ENCODE results near the gene TRAPPC6A. TPM values are rescaled to one million over a fixed set of nuclear protein-coding genes. Genes with fewer than 3 reads are reported as not detected.

TRAPPC6A gene
- polyA plus RNA-seq, 12 donors, result 15.1 to 89.5 (median 19.8) TPM; not detected in 1

DNA sequence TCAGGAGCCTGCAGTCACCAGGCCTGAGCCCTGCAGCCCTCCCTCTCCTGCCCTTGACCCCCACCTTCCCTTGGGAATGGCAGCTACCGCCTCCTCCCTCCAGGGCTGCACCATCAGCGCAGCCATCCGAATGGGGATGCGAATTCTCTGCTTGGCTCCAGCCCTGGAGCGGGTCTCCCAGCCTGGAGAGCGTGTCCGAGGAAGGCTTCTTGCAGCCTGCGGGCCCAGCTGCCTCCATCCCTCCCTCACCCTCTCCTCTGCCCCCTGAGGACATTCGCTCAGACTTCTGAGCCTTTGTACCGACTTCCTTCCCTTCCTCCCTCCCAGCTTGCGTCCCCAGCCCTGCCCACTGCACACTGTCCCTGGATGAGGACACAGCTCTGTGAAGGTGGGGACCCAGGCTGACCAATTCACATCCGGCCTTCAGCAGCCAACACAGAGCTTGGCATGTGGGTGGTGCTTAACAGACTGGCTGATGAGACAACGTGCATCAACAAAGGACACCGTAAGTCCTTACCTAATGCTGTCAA lies 11.2 kb downstream of the TRAPPC6A start:
- DNase-seq, result no peak

DNA sequence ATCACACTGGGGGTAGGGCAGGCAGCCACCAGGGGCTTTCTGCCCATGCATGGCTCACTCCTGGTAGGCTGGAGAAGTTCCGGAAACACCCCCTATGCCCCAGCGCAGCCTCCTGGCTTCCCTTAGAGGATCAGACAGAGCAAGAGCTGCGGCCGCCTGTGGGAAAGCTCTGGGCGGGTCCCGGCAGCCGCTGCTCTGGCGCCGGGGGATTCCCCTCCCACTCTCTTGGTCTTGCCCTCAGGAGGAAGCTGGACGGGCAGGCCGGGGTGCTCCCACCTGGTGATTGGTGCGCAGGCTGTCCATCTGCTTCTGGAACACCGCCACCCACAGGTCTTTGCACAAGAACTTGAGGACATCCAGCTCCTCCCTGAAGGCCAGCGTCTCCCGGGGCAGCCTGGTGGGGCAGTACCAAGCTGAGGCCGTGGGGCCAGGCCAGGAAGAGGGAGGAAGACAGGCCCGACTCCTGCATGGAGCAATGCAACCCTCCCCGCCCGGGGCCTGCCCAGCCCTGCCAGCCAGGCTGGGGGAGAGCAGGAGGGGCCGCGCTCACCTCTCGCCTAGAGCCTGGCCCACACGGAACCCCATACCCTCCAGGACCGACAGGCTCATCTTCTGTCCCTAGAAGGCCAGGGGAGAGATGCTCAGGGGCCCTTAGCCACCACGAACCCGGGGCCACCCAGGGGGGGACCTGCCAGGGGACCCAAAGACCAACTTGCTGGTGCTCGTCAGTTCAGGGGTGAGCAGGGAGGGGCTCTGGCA lies 13.3 kb downstream of the TRAPPC6A start:
- DNase-seq, result no peak

DNA sequence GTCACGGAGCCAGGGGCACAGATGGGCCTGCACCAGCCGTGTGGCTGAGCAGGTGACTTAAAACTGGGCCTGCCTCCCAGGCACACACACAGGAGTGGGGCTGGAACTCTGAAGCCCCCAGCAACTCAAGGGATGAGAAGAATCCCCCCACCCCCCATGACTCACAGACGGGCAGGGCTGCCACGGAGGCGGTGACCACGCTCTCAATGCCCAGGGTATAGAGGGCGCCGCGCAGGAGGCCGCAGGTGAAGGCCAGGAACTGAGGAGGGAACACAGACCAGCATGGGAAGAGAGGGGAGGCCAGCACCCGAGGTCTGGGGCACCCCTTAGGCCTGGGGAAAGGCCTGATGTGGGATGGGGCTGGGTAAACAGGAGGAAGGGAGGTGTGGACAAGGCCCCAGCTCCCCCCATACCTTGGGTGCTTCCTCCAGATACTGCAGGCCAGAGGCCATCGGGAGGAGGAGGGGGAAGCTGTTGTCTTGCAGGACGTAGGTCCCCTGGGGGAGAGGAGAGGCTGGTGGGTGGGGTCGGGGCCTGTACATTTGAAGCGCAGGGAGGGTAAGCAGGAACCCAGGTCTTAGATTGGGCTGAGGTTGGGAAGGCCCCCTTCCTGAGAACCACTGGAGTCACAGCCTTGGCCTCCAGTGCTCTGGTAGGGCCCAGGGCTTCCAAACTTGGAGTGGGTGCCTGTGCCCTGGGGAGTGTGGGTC lies 14.1 kb downstream of the TRAPPC6A start:
- no peak for DNase-seq

DNA sequence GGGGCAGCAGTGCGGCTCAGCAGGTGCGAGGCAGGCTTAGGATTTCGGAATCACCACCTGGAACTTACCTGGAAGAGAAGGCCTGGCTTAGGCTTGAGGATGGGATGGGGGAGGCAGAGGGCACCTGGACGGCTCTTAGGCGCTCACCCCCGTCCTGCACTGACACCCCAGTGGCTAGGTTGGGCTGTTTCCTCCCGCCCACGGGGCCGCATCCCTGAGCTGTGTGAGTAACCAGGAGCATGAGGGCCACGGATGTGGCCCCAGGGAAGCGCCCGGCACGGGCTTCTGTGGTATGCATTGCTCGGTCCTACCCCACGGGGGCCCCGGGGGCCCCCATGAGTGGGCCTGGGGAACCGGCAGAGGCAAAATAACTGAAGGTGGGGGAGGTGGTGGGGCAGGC lies 14.9 kb downstream of the TRAPPC6A start:
- DNase-seq, result no peak

DNA sequence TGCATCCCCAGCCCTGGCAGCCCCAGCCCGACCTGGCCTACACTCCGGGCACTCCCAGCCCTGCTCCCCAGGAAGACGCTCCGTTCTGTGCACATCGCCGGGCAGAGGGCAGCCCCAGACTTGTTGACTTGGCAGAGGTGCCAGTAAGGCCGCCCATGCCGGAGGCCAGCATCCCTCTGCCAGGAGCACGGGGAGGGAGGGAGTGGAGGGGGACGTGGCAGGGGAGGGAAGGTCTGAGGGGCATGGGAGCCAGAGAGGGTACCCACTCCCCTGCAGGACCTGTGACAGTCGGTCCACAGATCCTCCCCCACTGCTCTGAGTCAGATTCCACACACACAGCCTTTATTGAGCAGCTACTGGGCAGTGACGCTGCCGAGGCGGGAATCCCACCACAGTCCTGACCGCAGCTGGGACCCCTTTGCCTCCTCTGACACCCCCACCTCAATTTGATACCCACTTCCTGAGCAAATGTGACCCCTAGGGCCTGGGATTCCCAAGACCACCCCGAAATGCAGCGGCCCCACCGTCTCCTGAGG lies 15.4 kb downstream of the TRAPPC6A start:
- no peak for DNase-seq

DNA sequence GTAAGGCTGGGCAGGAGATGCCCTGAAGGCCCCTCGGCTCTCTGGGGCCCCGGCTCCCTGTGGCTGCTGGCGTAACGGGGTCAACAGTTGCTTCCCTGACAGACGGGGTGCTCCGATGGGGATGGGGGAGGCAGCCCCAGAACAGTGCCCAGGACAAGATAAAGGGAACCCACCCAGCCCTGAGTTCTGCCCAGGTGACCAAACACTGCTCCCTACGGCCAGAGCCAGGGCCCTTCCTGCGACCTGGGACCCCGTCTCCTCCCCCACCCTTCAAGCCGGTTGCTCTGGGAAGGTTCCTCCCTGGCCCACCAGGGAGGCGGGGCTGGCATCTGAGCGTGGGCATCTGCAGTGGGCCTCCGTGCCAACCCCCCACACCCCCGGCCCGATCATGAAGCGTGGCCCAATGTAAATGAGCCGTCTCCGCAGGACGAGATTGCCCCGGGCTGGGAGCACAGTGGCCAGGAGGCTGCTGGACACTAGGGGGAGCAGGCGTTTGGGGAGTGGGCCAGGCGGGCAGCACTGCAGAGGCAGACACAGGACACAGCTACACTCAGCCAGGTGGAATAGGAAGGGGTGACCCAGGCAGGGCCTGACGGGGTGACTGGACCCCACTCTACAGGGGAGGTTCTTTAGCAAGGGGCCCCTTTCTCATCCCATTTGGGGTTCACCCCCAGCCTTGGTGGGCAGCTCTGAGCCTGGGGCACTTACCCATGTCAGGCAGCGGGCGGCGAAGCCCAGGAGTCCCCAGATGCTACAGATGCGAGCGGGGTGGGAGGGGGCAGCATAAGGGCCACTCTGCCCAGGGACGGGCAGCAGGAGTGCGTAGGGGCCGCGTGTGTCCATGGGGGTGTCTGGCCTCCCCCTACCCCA lies 16.1 kb downstream of the TRAPPC6A start:
- no peak for DNase-seq

DNA sequence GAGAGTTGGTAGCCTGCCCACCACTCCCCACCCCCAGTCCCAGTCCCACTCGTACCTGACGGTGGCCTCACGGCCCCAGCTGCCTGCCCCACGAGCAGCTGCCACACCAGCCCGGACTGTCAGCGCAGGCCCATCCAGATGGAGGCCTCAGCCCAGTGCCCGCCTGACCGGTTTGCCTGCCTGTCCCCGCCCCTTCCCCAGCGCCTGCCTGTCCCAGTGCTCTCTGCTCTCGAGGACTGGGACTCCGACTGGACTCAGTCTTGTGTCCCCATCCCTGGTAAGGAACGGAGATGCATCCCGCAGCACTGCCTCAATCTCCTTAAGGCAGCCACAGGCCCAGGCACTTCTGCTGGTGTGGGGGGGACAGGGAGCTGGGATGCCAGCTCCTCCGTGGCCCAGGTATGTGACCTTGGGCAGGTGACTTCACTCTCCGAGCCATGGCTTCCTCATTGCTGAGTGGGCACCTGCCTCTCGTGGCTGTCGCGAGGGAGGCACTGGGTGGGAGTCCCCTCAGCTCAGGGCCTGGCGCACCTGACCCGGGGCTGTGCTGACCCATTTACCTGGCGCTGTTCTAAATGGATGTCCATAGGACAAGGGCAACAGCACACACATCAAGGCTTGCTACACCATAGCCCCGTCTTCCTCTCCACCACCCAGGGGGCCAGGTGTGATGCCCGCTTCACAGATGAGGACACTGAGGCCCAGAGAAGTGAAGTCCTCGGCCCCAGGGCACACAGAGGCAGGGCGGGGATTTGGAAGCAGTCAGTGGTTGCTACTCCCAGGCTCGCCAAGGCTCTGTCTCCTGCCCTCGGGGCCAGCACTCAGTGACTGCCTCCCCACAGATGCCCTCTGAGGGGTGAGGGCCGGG lies 16.9 kb downstream of the TRAPPC6A start, which contains the start of gene NKPD1:
NKPD1 (minus strand) TSS at position 113 of the 868 bp plus-strand sequence. CDS start 832 bp downstream, outside the sequence.
- DNase-seq, result no peak

DNA sequence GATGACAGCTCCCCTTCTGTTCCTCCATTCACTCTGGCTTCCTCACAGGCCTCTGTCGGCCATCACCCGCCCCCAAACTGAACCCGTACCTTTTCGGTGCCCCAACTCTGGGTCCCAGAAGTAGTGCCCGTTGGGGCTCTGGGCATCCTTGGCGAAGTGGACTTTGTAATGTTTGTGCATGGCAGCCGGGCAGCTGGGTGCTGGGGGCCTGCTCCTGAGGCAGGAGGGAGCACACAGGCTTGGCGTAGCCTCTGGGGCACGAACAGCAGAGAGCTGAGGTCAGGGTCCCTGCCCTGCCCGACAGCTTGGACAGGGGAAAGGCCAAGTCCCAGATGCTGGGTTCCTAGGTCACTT lies 18.1 kb downstream of the TRAPPC6A start:
- no peak for DNase-seq

DNA sequence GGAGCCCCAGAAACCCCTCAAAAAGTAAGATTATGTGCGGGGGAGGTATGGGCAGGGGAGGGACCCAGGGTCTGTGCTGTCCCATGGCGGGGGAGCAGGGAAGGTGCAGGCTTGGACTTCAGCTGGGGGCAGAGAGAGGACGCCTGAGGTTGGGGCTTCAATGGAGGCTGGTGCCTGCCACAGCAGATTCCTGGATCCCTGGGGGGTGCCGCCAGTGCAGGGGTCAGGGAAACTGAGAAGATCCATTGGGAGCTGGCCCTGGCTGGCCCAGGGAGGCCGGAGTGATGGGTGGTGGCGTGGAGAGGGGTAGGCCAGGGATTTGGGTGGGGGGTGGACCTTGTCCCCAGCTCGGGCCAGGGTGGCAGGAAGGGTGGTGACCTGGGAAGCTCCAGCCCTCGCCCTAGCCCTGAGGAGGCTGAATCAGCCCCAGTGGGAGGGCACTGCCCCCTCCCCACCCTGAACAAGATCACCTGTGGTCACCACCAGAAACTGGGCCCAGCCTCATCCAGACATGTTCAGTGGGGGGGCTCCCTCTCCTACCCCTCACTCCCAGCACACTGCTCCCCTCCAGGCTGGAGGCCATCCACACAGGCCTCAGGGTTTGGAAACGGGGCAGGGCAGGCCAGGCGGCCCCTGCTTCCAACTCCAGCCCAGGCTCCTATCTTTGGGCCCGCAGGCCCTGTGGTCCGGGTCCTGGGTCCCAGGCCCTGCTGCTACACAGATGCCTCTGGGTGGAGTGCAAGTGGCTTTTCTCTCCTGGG lies 18.6 kb downstream of the TRAPPC6A start:
- no peak for DNase-seq

DNA sequence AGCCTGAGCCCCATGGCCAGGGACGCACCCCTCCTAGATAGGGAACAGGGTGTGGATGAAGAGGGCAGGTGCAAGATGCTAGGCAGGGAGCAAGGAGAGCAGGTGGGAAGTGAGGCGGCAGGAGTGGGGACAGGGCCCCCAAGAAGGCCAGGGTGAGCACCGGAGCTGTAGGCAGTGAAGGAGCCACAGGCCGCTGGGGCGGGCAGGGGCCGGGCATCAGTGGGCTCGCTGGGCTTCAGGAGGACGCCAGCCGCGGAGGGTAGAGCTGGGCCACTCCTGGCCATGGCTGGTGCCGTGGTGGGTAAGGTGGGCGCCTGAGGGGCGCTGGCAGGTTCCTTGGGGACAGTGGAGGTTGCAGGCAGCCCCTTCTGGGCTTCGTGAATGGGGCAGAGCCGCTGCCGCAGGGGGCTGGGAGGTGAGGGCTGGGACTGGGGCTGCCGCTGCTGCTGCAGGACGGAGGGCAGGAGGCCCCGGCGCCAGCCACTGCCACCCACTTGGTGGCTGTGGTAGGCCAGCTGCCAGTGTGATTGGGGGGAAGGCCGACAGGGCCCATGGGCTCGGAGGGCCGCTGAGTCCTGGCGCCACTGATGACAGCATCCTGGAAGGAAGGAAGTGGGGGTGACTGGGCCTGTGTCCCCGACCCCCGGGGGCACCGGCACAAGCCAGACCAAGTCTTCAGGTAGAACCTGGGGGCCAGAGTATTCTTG lies 19.4 kb downstream of the TRAPPC6A start:
- no peak for DNase-seq

DNA sequence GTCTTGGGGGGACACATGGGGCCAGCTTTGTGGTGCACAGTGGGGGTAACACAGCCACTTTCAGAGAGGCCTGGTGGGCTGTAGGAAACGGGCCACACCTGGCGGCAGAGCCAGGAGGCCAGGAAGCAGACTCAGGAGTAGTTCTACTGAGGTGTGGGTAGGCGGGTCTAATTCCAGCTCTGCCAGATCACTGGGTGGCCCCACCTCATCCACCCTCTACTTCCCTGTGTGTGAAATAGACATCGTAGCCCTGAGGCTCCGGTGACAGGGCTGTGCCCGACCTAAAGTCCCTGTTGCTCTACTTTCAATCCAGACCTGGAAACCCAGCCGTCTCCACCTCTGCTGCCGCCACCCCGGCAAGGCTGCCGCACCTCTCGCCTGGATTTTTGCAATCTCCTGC lies 21.3 kb downstream of the TRAPPC6A start:
- no peak for DNase-seq

DNA sequence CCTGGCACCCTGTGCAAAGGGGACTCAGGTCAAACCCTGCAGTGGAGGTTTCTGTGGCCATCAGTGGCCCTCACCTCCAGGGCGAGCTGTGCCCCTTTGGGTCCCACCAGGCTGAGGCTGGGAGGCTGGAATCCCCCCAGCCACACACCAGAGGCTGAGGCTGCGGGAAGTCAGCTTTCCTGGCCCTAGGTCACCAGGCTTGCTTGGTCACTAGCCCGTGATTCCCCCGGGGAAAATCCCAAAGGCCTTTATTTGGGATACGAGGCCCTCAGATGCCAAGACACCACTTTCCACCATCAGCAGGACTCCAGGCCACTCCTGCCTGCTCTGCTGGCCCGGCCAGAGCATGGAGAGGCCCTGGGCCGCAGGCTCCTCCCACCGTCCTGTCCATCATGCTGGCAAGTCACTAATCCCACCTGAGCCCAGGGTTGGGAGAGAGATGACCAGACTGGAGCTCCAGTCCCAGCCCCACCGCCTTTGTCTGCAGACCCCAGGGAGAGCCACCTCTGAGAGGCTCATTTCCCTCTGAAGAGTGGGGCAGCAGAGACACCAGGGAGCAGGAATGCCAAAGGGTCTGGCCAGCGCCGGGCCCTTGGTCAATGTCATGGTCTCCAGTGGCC lies 21.9 kb downstream of the TRAPPC6A start:
- DNase-seq, result no peak

DNA sequence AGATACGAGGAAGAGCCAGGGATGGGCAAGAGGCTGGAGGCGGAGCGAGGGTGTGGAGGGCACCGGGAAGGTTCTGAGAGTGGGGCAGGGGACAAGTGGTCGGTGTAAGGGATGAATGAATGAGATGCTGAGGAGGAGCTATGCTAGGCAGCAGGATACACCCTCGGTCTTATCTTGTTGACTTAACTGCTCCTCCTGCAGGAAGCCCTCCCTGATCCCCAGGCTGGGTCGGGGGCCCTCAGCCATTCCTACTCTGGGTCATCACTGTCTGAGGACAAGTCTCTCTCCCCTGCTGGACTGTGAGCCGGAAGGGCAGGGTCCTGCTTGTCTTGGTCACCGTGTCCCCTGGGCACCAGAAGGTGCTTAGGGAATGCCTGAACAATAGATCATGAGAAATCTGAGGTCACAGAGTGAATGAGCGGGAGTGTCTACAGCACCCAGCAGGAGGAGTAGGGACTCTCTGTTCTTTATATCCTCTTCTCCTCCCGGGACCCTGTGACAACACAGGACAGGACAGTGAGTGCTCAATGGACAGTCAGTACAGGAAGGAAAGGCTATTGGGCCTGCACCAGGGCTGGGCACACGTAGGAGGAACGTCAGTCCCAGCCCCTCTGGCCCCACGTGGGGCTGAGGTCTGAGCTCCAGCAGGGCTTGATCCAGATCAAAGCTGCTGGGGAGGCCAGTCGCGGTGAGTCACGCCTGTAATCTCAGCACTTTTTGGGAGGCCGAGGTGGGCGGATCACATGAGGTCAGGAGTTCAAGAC lies 23.8 kb downstream of the TRAPPC6A start:
- DNase-seq, result no peak

DNA sequence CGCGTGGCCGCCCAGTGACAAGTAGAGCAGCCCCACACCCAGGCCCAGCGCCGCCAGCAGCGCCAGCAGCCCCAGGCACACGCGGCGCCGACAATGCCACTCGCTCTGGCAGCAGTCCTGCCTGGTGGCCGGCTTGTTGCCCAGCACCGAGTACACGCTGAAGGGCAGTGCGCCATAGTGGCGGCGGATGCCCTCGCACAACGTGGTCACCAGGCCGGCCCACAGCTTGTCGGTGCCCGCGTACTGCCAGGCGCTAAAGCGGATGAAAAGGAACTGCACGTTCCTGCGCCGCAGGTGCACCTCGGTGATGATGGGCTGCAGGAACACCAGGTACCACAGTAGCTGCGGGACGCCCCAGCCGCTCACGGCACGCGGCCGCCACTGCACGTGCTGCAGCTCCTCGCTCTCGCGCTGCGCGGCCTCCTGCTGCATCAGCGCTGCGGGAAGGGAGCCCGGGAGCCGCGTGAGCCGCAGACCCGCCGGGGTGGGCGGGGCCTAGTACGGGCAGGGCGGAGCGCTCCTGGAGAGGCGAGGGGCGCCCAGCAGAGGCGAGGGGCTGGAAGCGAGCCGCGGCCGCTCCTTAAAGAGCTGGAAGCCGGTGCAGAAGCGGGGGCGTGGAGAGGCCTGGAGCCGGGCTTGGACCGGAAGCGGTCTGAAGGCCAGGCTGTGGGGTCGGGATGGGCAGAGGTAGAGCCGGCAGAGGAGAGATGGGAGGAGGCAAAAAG lies 24.5 kb downstream of the TRAPPC6A start:
- peak; percentile 57 for DNase-seq

DNA sequence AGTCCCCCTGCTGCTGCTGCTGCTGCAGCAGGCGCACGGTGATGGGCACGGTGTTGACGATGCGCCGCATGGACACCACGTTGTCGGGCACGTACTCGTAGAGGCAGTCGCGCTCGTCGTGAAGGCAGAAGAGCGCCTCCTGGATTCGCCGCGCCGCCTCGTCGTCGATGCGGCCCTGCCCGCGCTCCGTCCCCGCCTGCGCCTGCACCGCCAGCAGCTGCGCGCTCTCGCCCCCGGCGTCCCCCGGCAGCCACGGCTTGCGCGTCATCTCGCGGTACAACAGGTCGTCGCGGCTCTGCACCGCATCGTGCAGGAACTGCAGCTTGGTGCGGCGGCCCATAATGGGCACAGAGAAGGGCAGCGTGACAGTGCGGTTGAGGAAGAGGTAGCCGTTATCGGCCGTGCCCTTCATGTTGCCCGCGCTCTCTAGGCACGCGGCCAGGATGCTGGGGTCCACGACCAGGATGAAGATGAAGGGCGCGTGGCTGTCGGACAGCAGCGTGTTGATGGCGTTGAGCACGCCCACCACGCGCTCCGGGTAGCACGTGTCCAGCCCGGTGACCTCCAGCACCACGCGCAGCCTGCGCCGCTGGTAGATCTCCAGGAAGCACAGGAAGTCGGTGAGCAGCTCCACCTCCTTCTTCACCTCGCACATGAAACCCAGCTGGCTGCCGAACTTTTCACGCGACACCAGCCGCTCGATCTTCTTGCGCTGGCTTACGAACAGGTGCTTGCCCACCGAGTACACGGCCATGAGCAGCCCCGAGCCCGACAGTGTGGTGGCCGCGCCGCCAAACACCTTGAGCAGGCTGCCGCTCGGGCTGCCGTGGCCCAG lies 25.3 kb downstream of the TRAPPC6A start:
- DNase-seq, result peak; percentile 39

DNA sequence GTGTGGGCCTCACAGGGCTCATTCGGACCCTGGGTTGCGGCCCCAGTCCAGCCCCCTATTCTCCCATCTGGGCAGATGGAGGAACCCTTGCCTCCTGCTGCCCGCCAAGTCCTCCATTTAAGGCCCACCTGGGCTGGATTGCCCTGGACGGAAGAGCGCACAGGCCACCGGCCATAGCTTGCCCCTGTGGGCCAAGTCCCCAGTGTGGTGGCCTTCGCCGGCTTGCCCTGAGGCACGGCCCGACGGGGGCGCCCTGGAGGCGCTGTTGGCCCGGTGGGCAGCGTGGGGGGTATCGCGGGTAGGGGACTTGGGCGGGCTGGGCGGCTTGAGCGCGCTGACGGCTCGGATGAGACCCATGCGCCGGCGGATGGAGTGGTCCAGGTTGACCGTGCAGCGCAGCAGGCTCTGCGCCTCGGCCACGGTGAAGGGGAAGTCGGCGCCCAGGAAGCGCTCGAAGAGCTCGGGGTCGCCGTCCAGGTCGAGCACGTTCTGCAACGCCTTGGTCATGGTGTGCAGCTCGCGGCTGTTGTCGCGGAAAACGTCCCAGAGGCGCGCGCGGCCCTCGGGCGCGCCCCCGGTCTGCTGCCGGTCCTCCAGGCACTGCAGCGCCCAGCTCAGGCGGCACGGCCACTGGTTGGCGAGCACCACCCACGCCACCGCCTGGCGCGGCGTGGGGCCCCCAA lies 26.1 kb downstream of the TRAPPC6A start:
- DNase-seq, result no peak

Data from muscle of arm (tissue), 12 donors.